M059J (cell line): Measurements from ENCODE around the gene COL3A1. TPM values are rescaled to one million over a fixed set of nuclear protein-coding genes. Genes with fewer than 3 reads are reported as not detected.

Source experiments
- DNase-seq: peaks from one replicate; pipeline ENCODE4 v3.0.0-alpha.2; 2012; ENCODE audit warnings: low read depth
- total RNA-seq: library from RNA; depleted of rRNA; stranded (reverse); fragments of >200 nt; shearing (Covaris generic); gene quantifications from 2 replicates; pipeline ENCODE4 v1.2.3, GENCODE V29; 2014

The COL3A1 gene
- total RNA-seq, 1 experiment from 2014 or later = 103 TPM

DNA sequence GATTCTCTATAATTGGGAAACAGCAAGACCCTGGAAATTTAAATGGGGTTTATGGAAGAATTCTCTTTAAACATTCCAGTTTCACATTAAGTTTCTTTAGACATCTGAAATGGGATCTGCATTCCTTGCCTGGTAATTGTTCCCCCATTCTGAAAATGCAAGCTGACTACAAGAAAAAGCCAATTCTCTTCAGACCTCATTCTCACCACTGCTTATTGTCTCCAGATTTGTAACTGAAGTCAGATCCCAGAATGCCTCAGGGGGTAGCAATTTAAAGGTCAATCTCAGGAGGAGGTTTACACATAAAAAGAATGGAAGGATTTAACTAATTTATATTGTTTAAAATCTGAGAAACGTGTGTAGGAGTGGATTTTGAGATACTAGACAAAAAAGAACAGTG, 41.2 kb downstream of the COL3A1 start:
- DNase-seq = no peak

GRCh38 chr2:189016311-189016861, 42.2 kb downstream of the COL3A1 start:
- no peak for DNase-seq

DNA sequence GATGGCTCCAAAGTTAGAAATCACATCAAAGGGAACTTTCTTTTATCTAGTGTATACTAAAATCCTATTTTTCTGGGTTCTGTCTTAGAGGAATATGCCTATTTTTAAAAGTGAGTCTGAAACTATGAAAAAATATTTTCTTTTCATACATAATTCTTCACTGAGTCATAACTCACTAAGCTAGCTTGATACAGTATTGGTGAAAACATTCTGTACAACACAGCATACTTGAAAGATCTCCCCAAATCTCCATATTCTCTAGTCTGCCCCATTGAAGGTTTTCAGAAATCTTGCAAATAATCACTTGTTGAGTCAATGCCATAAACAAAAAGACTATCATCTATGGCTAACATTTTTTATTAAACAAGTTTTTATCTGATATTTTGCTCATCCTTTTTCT, 44.5 kb downstream of the COL3A1 start:
- no peak for DNase-seq

DNA sequence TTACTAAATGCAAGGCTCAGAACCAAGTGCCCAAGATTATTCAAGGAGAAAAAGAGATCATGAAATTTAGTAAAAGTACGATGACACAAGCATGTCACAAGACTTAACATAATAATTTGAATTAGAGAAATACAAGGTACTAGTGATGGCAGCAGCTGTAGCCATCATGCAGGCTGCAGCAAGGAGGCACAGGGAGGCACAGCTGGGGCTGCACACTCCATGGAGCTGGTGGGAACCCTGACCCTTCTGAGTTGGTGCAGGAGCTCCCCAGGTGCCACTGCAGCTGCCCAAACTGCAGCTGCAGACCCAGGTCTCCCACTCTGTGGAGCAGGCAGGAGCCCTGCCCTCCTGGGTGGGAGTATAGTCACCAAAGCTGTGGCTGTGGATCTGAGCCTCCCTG, 46.0 kb downstream of the COL3A1 start:
- no peak for DNase-seq

- peak; percentile 75 for DNase-seq
Observed at GRCh38 chr2:189022053-189022481, 47.9 kb downstream of the COL3A1 start.

DNA sequence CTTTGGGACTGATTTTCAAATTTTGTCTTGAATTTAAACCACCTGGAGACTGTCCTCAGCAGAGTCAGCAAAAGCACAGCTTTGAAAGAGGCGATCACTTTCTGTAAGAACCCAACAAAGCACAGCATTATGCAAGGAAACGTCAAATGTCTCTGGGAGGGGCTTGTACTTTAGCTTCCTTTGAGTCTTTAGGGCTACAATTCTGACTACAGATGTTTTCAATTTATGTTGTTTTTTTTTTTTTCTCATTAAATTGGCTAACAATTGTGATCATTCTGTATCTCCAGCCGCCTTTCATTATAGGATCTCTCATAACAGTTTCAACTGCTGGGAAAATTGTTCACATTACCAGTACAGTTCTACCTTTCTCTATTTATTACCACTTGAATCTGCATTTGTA, 48.3 kb downstream of the COL3A1 start:
- DNase-seq = no peak

- DNase-seq = no peak
Observed at GRCh38 chr2:189024901-189025618, 50.9 kb downstream of the COL3A1 start.

DNA sequence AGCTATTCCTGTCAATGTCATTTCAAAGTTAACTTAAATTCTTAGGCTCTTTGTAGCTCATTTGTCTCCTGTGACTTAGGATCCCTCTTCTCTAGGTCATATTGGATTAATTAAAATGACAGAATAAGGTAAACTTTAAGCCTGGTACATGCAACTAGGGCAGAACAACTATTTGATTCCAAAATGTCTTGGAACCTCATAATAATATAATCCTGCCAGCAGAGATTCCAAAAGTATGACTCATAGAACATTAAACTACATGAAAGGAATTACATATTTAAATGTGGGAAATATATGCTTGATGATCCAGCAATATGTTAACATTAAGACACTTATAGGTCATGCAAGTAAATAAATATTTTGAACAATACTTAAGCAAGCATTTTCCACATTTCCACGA, 63.3 kb downstream of the COL3A1 start:
- peak; percentile 41 for DNase-seq

DNA sequence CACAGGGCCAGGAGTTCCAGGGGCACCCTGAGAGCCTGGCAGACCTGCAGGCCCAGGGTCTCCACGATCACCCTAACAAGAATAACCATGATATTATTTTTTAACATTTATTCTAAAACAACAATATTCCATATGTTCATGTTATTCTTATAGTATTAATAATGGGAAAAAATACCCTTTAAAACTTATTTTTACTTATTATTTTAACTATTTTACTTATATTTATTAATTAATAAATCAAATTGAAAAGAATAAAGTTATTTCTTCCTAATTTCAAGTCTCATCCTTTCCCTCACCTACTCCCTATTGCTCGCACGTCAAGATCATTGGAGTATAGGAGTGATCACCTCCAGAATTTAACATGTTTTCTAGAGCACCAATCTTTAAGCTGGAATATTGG, 71.7 kb downstream of the COL3A1 start:
- DNase-seq = no peak

DNA sequence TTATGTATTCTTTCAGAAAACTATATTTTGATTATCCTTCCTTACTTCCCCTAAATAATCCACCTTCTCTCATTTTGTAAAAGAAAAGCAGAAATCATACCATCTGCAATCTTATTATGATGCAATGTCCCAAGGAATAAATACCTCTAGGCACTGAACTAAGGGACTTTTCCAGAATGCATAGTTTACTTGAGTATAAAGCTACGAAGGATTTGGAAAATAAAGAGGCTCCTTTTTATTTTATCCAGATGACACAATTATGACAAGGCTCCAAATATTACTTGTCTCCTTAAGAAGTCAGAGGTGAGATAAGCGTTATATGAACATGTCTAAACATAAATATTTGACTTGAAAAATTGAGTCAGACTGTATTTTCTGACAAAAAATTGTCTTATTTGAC, 72.1 kb downstream of the COL3A1 start:
- no peak for DNase-seq

DNA sequence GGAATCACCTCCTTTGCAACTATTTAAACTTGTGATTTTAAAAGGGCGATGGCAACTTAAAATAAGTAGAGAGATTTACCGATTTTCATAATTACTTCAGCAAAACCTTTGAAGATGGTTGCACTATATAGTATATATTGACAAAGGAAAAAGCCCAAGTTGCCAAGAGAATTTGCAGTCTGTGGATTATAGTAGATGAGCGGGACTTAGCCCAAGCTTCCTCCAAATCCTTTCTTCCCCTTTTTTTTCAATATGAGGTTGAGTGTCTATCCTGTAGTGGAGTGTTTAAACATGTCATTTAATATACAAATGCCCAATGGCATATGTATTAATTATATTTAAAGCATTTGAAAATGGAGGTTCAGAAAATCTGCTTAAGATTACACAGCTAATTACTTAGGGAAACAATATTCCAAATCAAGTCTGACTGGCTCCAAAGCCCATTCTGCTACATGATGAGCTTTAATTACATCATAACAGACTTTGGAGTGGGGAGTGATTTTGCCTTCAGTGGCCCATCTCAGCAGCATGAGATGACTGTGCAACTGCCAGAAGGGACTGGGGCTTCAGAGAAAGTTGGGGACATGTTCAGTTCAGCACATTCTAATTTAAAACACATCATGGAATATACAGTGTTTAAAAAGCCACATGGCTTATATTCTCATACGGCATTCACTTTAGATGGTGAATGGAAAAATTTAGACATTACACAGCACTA, 73.2 kb downstream of the COL3A1 start:
- DNase-seq = no peak

DNA sequence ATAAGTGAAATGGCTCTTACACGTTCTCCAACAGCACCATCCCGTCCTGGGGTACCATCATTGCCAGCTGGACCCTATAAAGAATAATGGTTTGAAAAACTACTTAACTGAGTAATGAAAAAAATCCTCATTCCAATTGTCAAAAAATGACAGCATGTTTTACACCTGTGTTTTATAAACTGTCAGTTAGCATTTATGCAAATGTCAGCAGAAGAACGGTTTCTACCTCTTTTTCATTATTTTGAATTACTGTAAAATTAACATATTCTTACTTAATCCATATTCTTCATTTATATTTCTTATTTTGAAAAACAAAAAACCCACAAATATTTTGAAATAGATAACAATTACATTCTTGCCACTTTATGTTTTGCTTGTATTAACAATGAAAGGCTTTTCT, 74.0 kb downstream of the COL3A1 start:
- DNase-seq = no peak

DNA sequence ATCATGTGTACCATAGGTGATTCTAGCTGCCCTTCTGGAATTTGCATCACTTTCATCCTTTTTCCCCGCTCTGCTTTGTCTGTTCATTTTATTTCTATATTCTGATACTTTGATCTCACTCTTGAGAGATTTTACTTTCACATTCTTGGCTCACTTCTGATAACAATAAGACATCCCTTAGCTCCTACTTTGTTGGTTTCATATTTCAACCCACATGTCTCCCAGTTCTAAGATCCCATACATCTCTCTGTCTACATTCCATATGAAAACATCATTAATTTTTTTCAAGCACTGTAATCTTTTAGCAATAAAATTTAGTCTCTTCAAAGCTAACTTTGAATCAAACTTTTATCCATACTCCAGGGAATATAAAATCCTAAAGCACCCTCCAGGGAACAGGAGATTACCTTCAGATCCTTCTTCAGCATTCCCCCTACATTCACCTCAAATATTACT, 75.6 kb downstream of the COL3A1 start:
- no peak for DNase-seq

DNA sequence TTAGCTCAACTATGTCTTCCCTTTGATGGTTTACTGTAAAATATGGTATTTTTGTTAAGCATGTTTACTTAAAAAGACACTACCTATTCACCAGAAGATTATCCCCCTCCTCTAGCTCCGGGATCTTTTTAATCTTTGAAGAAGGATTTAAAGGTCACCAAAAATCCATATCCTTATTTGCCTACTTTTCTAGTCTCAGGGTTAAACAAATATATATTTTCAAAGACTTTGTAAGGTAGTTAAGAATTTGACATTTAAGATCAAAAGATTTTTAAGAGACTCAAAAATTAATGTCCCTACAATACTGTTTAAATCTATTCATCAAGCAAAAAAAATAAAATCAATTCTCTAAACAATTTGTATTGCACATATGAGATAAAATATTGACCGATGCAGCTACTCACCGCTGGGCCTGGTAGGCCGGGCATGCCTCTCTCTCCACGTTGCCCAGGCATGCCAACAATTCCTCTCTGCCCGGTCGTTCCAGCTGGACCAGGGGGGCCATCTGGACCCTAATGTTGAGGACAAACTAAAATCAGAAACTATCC, 76.1 kb downstream of the COL3A1 start:
- no peak for DNase-seq

DNA sequence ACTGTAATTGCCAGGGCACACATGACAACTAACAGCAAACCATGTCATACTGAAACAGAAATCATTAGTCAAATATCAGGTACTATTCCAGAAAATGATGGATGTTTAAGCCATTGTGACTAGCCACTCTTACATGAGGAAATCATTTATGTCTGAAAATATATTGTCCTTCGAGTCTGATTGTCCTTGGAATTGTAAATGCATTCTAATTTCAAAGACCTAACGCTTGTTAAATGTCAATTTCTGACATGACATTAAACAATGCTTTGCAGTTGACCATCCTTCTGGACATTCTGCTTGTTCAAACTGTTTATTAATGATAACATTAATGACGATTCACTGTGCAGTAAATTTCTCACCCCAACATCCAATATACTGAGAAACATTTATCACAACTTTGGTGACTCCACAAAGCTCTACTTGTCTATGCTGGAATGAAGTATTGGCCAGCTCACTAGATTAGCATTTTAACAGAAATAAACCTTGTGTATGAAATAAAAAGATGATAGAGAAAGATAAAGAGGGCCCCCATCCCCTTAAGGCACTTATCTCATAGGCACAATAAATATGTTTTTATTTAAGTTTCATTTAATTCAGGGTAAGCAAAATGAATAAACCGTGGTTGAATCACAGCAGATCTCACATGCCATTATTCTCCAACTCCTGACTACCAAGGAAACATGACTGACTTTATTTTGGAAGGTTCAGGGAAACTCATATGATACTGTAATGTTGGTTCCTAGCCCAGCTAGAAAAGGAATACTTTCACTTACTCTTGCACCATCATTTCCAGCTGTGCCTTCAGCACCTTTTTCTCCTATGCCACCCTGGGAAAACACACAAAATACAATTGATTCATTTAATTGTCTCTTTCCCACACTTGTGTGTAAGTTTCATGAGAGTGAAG, 82.3 kb downstream of the COL3A1 start:
- peak; percentile 7 for DNase-seq

DNA sequence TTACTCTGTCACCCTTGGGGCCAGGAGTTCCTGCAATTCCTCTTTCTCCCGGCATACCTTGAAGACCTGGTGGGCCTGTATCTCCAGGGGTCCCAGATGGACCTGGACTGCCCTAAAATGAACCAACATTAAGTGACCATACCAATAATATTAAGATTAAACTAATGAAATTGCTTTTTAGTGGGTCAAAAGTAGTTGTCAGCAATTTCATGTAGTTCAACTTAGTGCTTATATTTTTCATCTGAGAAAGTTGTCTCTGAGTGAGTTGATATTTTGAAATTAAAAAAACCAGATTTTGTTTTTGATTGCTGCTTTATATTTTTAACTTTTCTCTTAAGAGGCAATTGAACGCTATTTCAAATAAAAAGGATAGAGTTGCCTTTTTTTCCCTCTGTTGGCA, 83.1 kb downstream of the COL3A1 start:
- no peak for DNase-seq

- DNase-seq = peak; percentile 41
Observed at GRCh38 chr2:189060096-189060642, 86.0 kb downstream of the COL3A1 start.
